ENCODE results near the gene SRRM5. TPM values are rescaled to one million over a fixed set of nuclear protein-coding genes. Genes with fewer than 3 reads are reported as not detected.
"Not testable (repeated sequence)": the region's sequence is repeated elsewhere in the genome, so short reads cannot be mapped to it uniquely, and the experiment has no call there.

Gene SRRM5
- total RNA-seq, 1 experiment from 2014 or later: not detected

GRCh38 chr19:43624933-43625332, 13.0 kb downstream of the SRRM5 start:
- DNase-seq: peak; percentile 43
- Histone ChIP-seq H3K9me3 (no peaks in the 10 kb centered on the region), H3K27me3 (no peaks in the 10 kb centered on the region; the same call in 1 of the 2 replicates), H3K36me3 (no peaks in the 10 kb centered on the region), H3K4me3 (no peak overlapping the region)

GRCh38 chr19:43625918-43626579, 14.2 kb downstream of the SRRM5 start:
- Histone ChIP-seq H3K36me3 (no peaks in the 10 kb centered on the region), H3K27me3 (no peaks in the 10 kb centered on the region; the same call in 1 of the 2 replicates), H3K9me3 (no peaks in the 10 kb centered on the region), H3K4me3 (no peak overlapping the region)
- DNase-seq: peak; percentile 45

- Histone ChIP-seq H3K36me3 (no peaks in the 10 kb centered on the region), H3K9me3 (no peaks in the 10 kb centered on the region), H3K27me3 (peaks cover under 1% of the 10 kb centered on the region; the same call in 1 of the 2 replicates), H3K4me3 (no peak overlapping the region)
- DNase-seq: no peak
Observed at GRCh38 chr19:43626838-43627237, 14.9 kb downstream of the SRRM5 start.

- Histone ChIP-seq H3K36me3 (no peaks in the 10 kb centered on the region), H3K27me3 (peaks cover 7% of the 10 kb centered on the region; the same call in 1 of the 2 replicates), H3K9me3 (no peaks in the 10 kb centered on the region), H3K4me3 (no peak overlapping the region)
- no peak for DNase-seq
Observed at GRCh38 chr19:43628646-43629326, 16.9 kb downstream of the SRRM5 start.

- Histone ChIP-seq H3K36me3 (no peaks in the 10 kb centered on the region), H3K27me3 (peaks cover 15% of the 10 kb centered on the region; the same call in 1 of the 2 replicates), H3K4me3 (no peak overlapping the region), H3K9me3 (no peaks in the 10 kb centered on the region)
- no peak for DNase-seq
Observed at GRCh38 chr19:43631491-43631890, 19.6 kb downstream of the SRRM5 start.

- no peaks in the 10 kb centered on the region for H3K36me3 ChIP-seq
- no peak for DNase-seq
- no peaks in the 10 kb centered on the region for H3K9me3 ChIP-seq
- no peak overlapping the region for H3K4me3 ChIP-seq
- peaks cover 21% of the 10 kb centered on the region for H3K27me3 ChIP-seq
Observed at GRCh38 chr19:43633520-43633919, 21.6 kb downstream of the SRRM5 start.

GRCh38 chr19:43634068-43634467, 22.2 kb downstream of the SRRM5 start:
- Histone ChIP-seq H3K4me3 (no peak overlapping the region), H3K9me3 (no peaks in the 10 kb centered on the region), H3K36me3 (no peaks in the 10 kb centered on the region), H3K27me3 (peaks cover 26% of the 10 kb centered on the region)
- no peak for DNase-seq

GRCh38 chr19:43634506-43634871, 22.6 kb downstream of the SRRM5 start:
- no peak overlapping the region for H3K4me3 ChIP-seq

GRCh38 chr19:43634872-43635560, 23.1 kb downstream of the SRRM5 start:
- H3K4me3 ChIP-seq: no peak overlapping the region
- DNase-seq: no peak
- H3K36me3 ChIP-seq: no peaks in the 10 kb centered on the region
- peaks cover 31% of the 10 kb centered on the region for H3K27me3 ChIP-seq
- H3K9me3 ChIP-seq: no peaks in the 10 kb centered on the region

More at GRCh38 chr19:43634506-43634871, 22.6 kb downstream of the SRRM5 start:
- Histone ChIP-seq H3K36me3 (no peaks in the 10 kb centered on the region), H3K27me3 (peaks cover 29% of the 10 kb centered on the region), H3K9me3 (no peaks in the 10 kb centered on the region)
- DNase-seq: no peak

- H3K9me3 ChIP-seq, H3K36me3 ChIP-seq, H3K4me3 ChIP-seq, DNase-seq: not testable (repeated sequence)
- H3K27me3 ChIP-seq: peaks cover 36% of the 10 kb centered on the region
Observed at GRCh38 chr19:43635561-43635940, 23.7 kb downstream of the SRRM5 start.

GRCh38 chr19:43636121-43636683, 24.3 kb downstream of the SRRM5 start:
- H3K36me3 ChIP-seq: no peaks in the 10 kb centered on the region
- no peaks in the 10 kb centered on the region for H3K9me3 ChIP-seq
- DNase-seq: no peak
- no peak overlapping the region for H3K4me3 ChIP-seq
- H3K27me3 ChIP-seq: peaks cover 37% of the 10 kb centered on the region

- H3K9me3 ChIP-seq: no peaks in the 10 kb centered on the region
- no peak for DNase-seq
- no peak overlapping the region for H3K4me3 ChIP-seq
- no peaks in the 10 kb centered on the region for H3K36me3 ChIP-seq
- peaks cover 30% of the 10 kb centered on the region for H3K27me3 ChIP-seq
Observed at GRCh38 chr19:43638214-43638994, 26.5 kb downstream of the SRRM5 start.

- Histone ChIP-seq H3K4me3 (no peak overlapping the region), H3K9me3 (no peaks in the 10 kb centered on the region), H3K27me3 (peaks cover 30% of the 10 kb centered on the region), H3K36me3 (no peaks in the 10 kb centered on the region)
- DNase-seq: no peak
Observed at GRCh38 chr19:43638995-43639518, 27.2 kb downstream of the SRRM5 start.

GRCh38 chr19:43639519-43640423, 27.9 kb downstream of the SRRM5 start, which contains the start of gene CADM4:
Gene CADM4 (minus strand): TSS chr19:43639850. CDS start chr19:43639790, 60 bp downstream.
- DNase-seq: no peak
- peaks cover 26% of the 10 kb centered on the region for H3K27me3 ChIP-seq
- H3K9me3 ChIP-seq: no peaks in the 10 kb centered on the region
- H3K36me3 ChIP-seq: no peaks in the 10 kb centered on the region
- H3K4me3 ChIP-seq: peak within 1 kb of the TSS; percentile 33

GRCh38 chr19:43640424-43640757, 28.5 kb downstream of the SRRM5 start:
- no peaks in the 10 kb centered on the region for H3K36me3 ChIP-seq
- peaks cover 22% of the 10 kb centered on the region for H3K27me3 ChIP-seq
- H3K4me3 ChIP-seq: no peak overlapping the region
- no peak for DNase-seq
- H3K9me3 ChIP-seq: no peaks in the 10 kb centered on the region
